Keratinocyte (primary cell): ENCODE results near the gene CRLF2. TPM values are rescaled to one million over a fixed set of nuclear protein-coding genes. Genes with fewer than 3 reads are reported as not detected.
"Not testable (repeated sequence)": the region's sequence is repeated elsewhere in the genome, so short reads cannot be mapped to it uniquely, and the experiment has no call there.

Experiments used
- DNase-seq: peaks from one replicate; pipeline ENCODE4 v3.0.0-alpha.2; 2011; ENCODE audit warnings: low read depth, missing footprints, low spot score
- FAIRE-seq: peaks from 2 replicates; lab custom pipeline; 2011; peaks lifted over from hg19 to GRCh38; lab: Jason Lieb, UNC
- H2AFZ ChIP-seq: 2 replicates; pipeline ENCODE4 v1.6.0; 2012; ENCODE audit warnings: low read length, control low read depth, inconsistent platforms; ENCODE audit not compliant: control insufficient read depth
- H3K27ac ChIP-seq: 2 replicates; pipeline ENCODE4 v1.5.1; 2011; ENCODE audit warnings: low read length; ENCODE audit not compliant: control insufficient read depth, insufficient read depth
- H3K27me3 ChIP-seq: 3 replicates; pipeline ENCODE4 v1.6.0; 2011; ENCODE audit warnings: low read length; ENCODE audit not compliant: control insufficient read depth, insufficient read depth; ENCODE audit errors: extremely low read depth
- H3K36me3 ChIP-seq, 2 experiments: 2 replicates in 1 of 2; 3 replicates in 1 of 2; pipeline ENCODE4 v1.5.1; 2011; ENCODE audit warnings: low read length in 2 of 2, mild to moderate bottlenecking in 1 of 2; ENCODE audit not compliant: control insufficient read depth in 2 of 2, insufficient read depth in 2 of 2; ENCODE audit errors: extremely low read depth in 1 of 2
- H3K4me1 ChIP-seq: 3 replicates; pipeline ENCODE4 v1.5.1; 2011; ENCODE audit warnings: low read length; ENCODE audit not compliant: control insufficient read depth, insufficient read depth; ENCODE audit errors: extremely low read depth
- H3K4me2 ChIP-seq: 3 replicates; pipeline ENCODE4 v1.6.0; 2011; ENCODE audit warnings: low read depth, low read length; ENCODE audit not compliant: control insufficient read depth, insufficient read depth; ENCODE audit errors: extremely low read depth
- H3K4me3 ChIP-seq, 3 experiments: fragments of 200-600 bp in 1 of 3; sonication (generic) in 1 of 3; 2 replicates in 2 of 3; 3 replicates in 1 of 3; pipeline ENCODE4 v1.5.1; 2011 to 2016; ENCODE audit warnings: low read length in 3 of 3, mild to moderate bottlenecking in 3 of 3, control low read depth in 2 of 3, inconsistent platforms in 1 of 3, low read depth in 1 of 3, mixed read lengths in 1 of 3, mixed run types in 1 of 3, moderate library complexity in 1 of 3; ENCODE audit not compliant: control insufficient read depth in 2 of 3, insufficient read depth in 2 of 3; ENCODE audit errors: extremely low read depth in 1 of 3
- H3K79me2 ChIP-seq: 2 replicates; pipeline ENCODE4 v1.6.0; 2012; ENCODE audit warnings: low read length; ENCODE audit not compliant: control insufficient read depth, insufficient read depth
- H3K9ac ChIP-seq: 3 replicates; pipeline ENCODE4 v1.6.0; 2011; ENCODE audit warnings: low read length; ENCODE audit not compliant: control insufficient read depth, insufficient read depth; ENCODE audit errors: extremely low read depth
- H3K9me1 ChIP-seq: 3 replicates; pipeline ENCODE4 v1.6.0; 2011; ENCODE audit warnings: low read length; ENCODE audit not compliant: control insufficient read depth, insufficient read depth; ENCODE audit errors: extremely low read depth
- H3K9me3 ChIP-seq: 2 replicates; pipeline ENCODE4 v1.5.1; 2012; ENCODE audit warnings: low read depth, low read length; ENCODE audit not compliant: control insufficient read depth
- H4K20me1 ChIP-seq: 3 replicates; pipeline ENCODE4 v1.6.0; 2011; ENCODE audit warnings: low read length; ENCODE audit not compliant: control insufficient read depth, insufficient read depth; ENCODE audit errors: extremely low read depth
- CTCF ChIP-seq, 3 experiments: IDR thresholded peaks in 1 of 3; conservative IDR thresholded peaks in 1 of 3; optimal IDR thresholded peaks in 1 of 3; 2 replicates in 2 of 3; 3 replicates in 1 of 3; pipeline versions ENCODE3 to v1.5.1; 2011; ENCODE audit warnings: low read length in 3 of 3, mild to moderate bottlenecking in 3 of 3, moderate library complexity in 2 of 3, control low read depth in 1 of 3, inconsistent platforms in 1 of 3; ENCODE audit not compliant: insufficient read depth in 2 of 3; ENCODE audit errors: extremely low read depth in 1 of 3
- EZH2 ChIP-seq: IDR thresholded peaks from one replicate; pipeline ENCODE4 v1.6.1; 2012; ENCODE audit warnings: inconsistent platforms, mild to moderate bottlenecking, low read length, moderate library complexity
- dilution Hi-C: fragments of 300-500 bp; cut with MboI; formaldehyde crosslinking; loops from one replicate; pipeline ENCODE4 v1.7.0; 2020; ENCODE audit warnings: low sequenced_read_pairs; ENCODE audit not compliant: extremely low pct_ligation_motif_present
- polyA plus RNA-seq, 5 experiments: library from polyadenylated mRNA; depleted of rRNA in 3 of 5; stranded (reverse) in 3 of 5; stranded (forward) in 1 of 5; unstranded in 1 of 5; fragments of >200 nt; gene quantifications; 1 replicate in 1 of 5; 2 replicates in 3 of 5; 3 replicates in 1 of 5; pipeline versions ENCODE4 v1.2.1 to v1.2.3, GENCODE V29; 2011 to 2012; ENCODE audit warnings: missing spikeins in 2 of 5, low read depth in 1 of 5, low replicate concordance in 1 of 5

The CRLF2 gene
- polyA plus RNA-seq, 1 donor (not counting 4 experiments of a cell fraction or from before 2014, with no cell fraction given): not detected

DNA sequence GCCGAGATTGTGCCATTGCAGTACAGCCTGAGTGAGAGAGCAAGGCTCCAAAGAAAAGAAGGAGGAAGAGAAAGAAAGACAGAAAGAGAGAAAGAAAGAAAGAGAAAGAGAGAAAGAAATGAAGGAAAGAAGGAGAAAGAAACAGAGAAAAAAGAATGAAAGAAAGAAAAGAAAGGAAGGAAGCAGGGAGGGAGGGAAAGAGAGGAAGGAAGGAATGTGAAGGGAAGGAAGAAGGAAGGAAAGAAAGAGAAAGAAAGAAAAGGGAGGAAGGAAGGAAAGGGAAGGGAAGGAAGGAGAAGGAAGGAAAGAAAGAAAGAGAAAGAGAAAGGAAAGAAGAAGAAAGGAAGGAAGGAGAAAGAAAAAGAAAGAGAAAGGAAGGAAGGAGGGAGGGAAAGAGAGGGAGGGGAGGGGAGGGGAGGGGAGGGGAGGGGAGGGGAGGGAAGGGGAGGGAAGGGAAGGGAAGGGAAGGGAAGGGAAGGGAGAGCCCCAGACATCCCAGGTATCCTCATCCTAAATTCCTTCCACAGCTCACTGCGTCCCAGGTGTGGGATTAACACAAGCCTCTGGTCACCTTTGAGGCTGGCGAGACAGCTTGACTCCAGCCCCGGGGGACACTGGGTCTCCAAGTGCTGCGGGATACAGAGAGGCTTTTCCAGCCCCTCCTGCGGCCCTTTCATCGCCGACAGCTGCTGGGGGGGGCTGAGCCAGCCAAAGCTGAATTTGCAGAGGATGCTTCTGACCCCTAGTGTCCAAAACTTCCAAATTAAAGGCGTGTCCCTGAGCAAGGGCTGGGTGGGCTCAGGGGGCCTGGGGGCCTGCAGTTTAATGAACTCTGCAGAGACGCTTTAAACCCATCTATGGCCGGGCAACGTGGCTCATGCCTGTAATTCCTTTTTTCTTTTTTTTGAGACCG lies 32.0 kb upstream of the CRLF2 start:
- no peak overlapping the region for H3K4me2 ChIP-seq
- DNase-seq (no peak), FAIRE-seq (no peak)
- H2AFZ ChIP-seq: no peak overlapping the region
- H3K9me1 ChIP-seq: no peaks in the 10 kb centered on the region
- TF ChIP-seq EZH2: no peak
- no peak for TF ChIP-seq CTCF (optimal IDR thresholded peaks at IDR 0.05 in 1 of 3, IDR thresholded peaks at IDR 0.05 in 1 of 3, conservative IDR thresholded peaks at IDR 0.05 in 1 of 3; ENCODE audit: extremely low read depth in 1 of 3, insufficient read depth in 2 of 3, low read length in 3 of 3)
- H4K20me1 ChIP-seq: no peaks in the 10 kb centered on the region
- no peaks in the 10 kb centered on the region for H3K79me2 ChIP-seq
- H3K9me3 ChIP-seq: no peaks in the 10 kb centered on the region
- H3K27ac ChIP-seq: no peak overlapping the region
- no peaks in the 10 kb centered on the region for H3K36me3 ChIP-seq
- no peak overlapping the region for H3K9ac ChIP-seq
- no peaks in the 10 kb centered on the region for H3K4me1 ChIP-seq
- dilution Hi-C loops: no loop called here
- no peak overlapping the region for H3K4me3 ChIP-seq
- H3K27me3 ChIP-seq: no peaks in the 10 kb centered on the region

DNA sequence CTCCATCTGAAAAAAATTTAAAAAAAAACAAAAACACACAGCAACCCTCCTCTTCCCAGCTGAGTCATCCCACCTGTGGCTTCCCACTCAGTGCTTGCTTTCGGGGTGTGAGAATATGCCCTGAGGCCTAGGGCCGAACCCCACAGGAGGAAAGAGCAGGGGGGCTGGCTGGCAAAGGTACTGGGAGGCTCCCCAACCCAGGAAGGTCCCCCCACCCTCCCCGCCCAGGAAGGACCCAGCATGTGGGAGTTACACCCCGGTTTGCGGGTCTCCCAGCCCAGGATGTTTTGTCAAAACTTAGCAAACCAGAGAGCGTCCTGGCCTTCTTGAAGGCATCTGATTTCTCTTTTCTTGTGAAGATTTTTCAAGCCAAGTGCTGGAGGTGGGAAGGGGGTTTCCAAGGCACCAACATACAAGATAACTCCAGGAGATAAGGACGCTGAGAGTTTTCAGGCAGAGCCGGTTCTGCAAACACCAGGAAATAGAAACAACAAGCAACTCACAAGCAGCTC lies 30.5 kb upstream of the CRLF2 start:
- no peak overlapping the region for H3K4me3 ChIP-seq
- H3K9me3 ChIP-seq: no peaks in the 10 kb centered on the region
- no peak overlapping the region for H3K9ac ChIP-seq
- dilution Hi-C loops: no loop called here
- H3K4me1 ChIP-seq: no peaks in the 10 kb centered on the region
- no peak for TF ChIP-seq CTCF (optimal IDR thresholded peaks at IDR 0.05 in 1 of 3, IDR thresholded peaks at IDR 0.05 in 1 of 3, conservative IDR thresholded peaks at IDR 0.05 in 1 of 3; ENCODE audit: extremely low read depth in 1 of 3, insufficient read depth in 2 of 3, low read length in 3 of 3)
- no peak for TF ChIP-seq EZH2
- no peak overlapping the region for H2AFZ ChIP-seq
- H3K36me3 ChIP-seq: no peaks in the 10 kb centered on the region
- DNase-seq: no peak
- H3K27ac ChIP-seq: no peak overlapping the region
- no peaks in the 10 kb centered on the region for H3K79me2 ChIP-seq
- no peaks in the 10 kb centered on the region for H3K27me3 ChIP-seq
- no peak overlapping the region for H3K4me2 ChIP-seq
- no peaks in the 10 kb centered on the region for H4K20me1 ChIP-seq
- no peaks in the 10 kb centered on the region for H3K9me1 ChIP-seq
- FAIRE-seq: no peak

GRCh38 chrX:1240551-1240950 lies 28.1 kb upstream of the CRLF2 start:
- H3K4me1 ChIP-seq, H3K36me3 ChIP-seq, dilution Hi-C loops, FAIRE-seq, H3K9me1 ChIP-seq, H3K4me3 ChIP-seq, H4K20me1 ChIP-seq, H3K27me3 ChIP-seq, H3K4me2 ChIP-seq, H3K27ac ChIP-seq, H3K79me2 ChIP-seq, H3K9me3 ChIP-seq, DNase-seq, H3K9ac ChIP-seq, H2AFZ ChIP-seq: not testable (repeated sequence)
